Small intestine (tissue), 7 donors: Measurements from ENCODE around the gene TUNAR. TPM values are rescaled to one million over a fixed set of nuclear protein-coding genes. Genes with fewer than 3 reads are reported as not detected.
A peak's percentile ranks its signal among the peaks of the same experiment; 100 is the strongest.

Experiments used
- DNase-seq, 2 donors: peaks; one replicate each; pipeline versions ENCODE4 v3.0.0 to v3.0.0-alpha.2; 2013
- FAIRE-seq: peaks from 2 replicates; lab custom pipeline; 2012; peaks lifted over from hg19 to GRCh38; lab: Jason Lieb, UNC
- H3K27ac ChIP-seq, 3 donors: one replicate each; pipeline ENCODE4 v1.5.1; 2013; ENCODE audit warnings: low read length in 2 of 3, mild to moderate bottlenecking in 2 of 3, control low read depth in 1 of 3, inconsistent platforms in 1 of 3, low read depth in 1 of 3, moderate library complexity in 1 of 3
- H3K27me3 ChIP-seq, 3 donors: one replicate each; pipeline ENCODE4 v1.6.1; 2013; ENCODE audit warnings: low read length in 3 of 3, inconsistent platforms in 1 of 3; ENCODE audit not compliant: control insufficient read depth in 3 of 3, insufficient read depth in 3 of 3
- H3K36me3 ChIP-seq, 3 donors: one replicate each; pipeline ENCODE4 v1.6.1; 2013; ENCODE audit warnings: low read length in 3 of 3, inconsistent platforms in 1 of 3, low read depth in 1 of 3, mild to moderate bottlenecking in 1 of 3, moderate library complexity in 1 of 3; ENCODE audit not compliant: control insufficient read depth in 3 of 3, insufficient read depth in 2 of 3
- H3K4me1 ChIP-seq, 3 donors: one replicate each; pipeline ENCODE4 v1.6.1; 2013; ENCODE audit warnings: low read length in 2 of 3, inconsistent platforms in 1 of 3, low read depth in 1 of 3, mild to moderate bottlenecking in 1 of 3, moderate library complexity in 1 of 3; ENCODE audit not compliant: control insufficient read depth in 3 of 3, insufficient read depth in 2 of 3
- H3K4me3 ChIP-seq, 3 donors: one replicate each; pipeline ENCODE4 v1.5.1; 2013; ENCODE audit warnings: low read length in 3 of 3, control low read depth in 1 of 3, inconsistent platforms in 1 of 3, low read depth in 1 of 3, mild to moderate bottlenecking in 1 of 3, moderate library complexity in 1 of 3
- H3K9me3 ChIP-seq, 2 donors: one replicate each; pipeline ENCODE4 v1.6.1; 2013; ENCODE audit warnings: low read depth in 1 of 2, low read length in 1 of 2; ENCODE audit not compliant: control insufficient read depth in 2 of 2, insufficient read depth in 1 of 2
- WGBS, 3 donors: extraction: QIAGEN DNeasy Blood & Tissue Kit; methylation state at CpG; one replicate each; pipeline ENCODE4 v1.1.7; 2013; 5-methylcytosine and 5-hydroxymethylcytosine counted together
- polyA plus RNA-seq, 4 donors: library from polyadenylated mRNA; stranded (reverse) in 3 of 4; unstranded in 1 of 4; fragments of 200-250 nt in 3 of 4; fragments of 120-200 nt in 1 of 4; gene quantifications; one replicate each; pipeline versions ENCODE4 v1.2.1 to v1.2.3, GENCODE V29; 2013
- donor health status: healthy with polysubstance abuse.
- donor health status: control.
- donor health status: control.
- donor health status: Bipolar disorder and iron deficiency.
- donor health status: healthy.

TUNAR gene
- polyA plus RNA-seq, 4 donors: 0.18 to 2.0 TPM; not detected in 2

DNA sequence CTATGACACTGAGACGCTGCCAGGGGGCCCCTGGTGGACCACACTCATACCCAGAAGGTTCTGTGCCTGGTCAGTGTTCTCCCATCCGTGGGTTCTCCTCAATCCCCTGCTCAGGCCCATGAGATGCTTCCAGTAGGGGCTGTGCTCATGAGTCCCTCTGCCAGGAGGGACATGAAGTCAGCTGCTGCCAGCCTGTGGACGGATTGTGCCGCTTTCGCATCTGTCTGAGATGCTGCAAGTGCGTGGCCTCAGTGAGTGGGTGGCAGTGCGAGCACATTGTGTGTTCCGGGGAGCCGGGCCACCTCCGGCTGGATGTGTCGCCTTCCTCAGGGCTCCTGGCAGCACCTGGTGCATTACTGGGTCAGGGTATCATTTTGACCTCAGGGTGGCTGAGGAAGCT, 15.5 kb downstream of the TUNAR start:
- WGBS, 3 donors: 77 to 86% (median 80%) methylated on average over 11 of the region's 11 CpGs
- no peak for DNase-seq
- H3K4me1 ChIP-seq: no peaks in the 10 kb centered on the region

DNA sequence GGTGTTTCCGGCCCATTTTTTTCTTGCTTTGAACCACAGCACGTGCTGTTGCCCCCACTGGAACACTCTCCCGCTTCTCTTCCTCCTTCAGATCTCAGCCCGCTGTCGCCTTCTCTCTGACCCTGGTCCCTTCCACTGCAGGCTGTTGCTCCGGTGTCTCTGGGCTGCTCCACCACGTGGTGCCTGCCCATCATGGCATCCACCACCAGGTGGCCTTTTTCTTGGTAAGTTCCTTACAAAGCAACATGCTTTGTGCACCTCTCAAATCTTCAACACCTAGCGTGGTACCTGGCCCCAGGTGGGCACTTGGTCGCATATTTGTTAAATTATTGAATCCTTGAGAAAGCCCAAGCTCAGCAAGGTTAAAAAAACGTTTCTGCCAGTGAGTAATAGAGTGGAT, 19.1 kb downstream of the TUNAR start:
- WGBS, 3 donors: 37 to 44% (median 37%) methylated on average over 10 of the region's 10 CpGs
- H3K27me3 ChIP-seq: no peaks in the 10 kb centered on the region
- no peak overlapping the region for H3K4me3 ChIP-seq
- no peaks in the 10 kb centered on the region for H3K36me3 ChIP-seq
- no peaks in the 10 kb centered on the region for H3K9me3 ChIP-seq
- H3K27ac ChIP-seq: no peak overlapping the region
- H3K4me1 ChIP-seq: no peaks in the 10 kb centered on the region
- FAIRE-seq (no peak), DNase-seq (peak; percentile 13 to 23)

More for the DNA sequence above, 15.5 kb downstream of the TUNAR start:
- no peaks in the 10 kb centered on the region for H3K36me3 ChIP-seq
- no peaks in the 10 kb centered on the region for H3K27me3 ChIP-seq
- H3K9me3 ChIP-seq: no peaks in the 10 kb centered on the region
- FAIRE-seq: no peak
- H3K27ac ChIP-seq: no peak overlapping the region
- no peak overlapping the region for H3K4me3 ChIP-seq

DNA sequence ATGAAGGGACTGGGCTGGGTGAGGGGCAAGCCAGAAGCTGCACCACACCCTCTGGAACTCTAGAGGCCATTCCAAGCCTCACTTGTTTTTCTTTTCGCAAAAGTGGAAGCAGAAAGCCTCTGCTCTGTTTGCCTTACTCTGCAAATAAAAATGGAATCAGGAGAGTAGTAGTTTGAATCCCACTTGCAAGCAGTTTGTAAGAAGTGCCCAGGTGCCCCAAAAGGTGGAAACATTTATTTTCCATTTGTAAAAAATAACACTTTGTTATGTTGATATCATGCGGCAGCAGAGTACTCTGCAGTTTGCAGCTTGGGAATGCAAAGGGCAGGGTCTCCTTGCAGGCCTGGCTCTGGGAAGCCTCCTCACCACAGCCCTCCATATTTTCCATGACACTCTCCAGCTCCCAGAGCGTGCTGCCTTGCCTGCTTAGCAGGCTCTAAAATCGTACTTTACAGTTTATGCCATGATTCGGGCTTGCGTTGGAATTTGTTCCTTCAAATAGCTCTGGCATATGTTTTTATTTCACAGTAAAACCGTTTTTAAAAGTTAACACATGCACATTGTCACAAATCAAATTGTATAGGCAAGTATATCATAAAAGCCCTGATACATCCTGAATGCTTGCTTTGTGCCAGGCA, 20.0 kb downstream of the TUNAR start:
- FAIRE-seq: no peak
- Histone ChIP-seq H3K4me1 (no peaks in the 10 kb centered on the region), H3K27me3 (no peaks in the 10 kb centered on the region), H3K27ac (no peak overlapping the region), H3K9me3 (no peaks in the 10 kb centered on the region), H3K36me3 (no peaks in the 10 kb centered on the region), H3K4me3 (no peak overlapping the region)
- WGBS, 3 donors: 58 to 69% (median 64%) methylated on average over 7 of the region's 7 CpGs
- DNase-seq: no peak

DNA sequence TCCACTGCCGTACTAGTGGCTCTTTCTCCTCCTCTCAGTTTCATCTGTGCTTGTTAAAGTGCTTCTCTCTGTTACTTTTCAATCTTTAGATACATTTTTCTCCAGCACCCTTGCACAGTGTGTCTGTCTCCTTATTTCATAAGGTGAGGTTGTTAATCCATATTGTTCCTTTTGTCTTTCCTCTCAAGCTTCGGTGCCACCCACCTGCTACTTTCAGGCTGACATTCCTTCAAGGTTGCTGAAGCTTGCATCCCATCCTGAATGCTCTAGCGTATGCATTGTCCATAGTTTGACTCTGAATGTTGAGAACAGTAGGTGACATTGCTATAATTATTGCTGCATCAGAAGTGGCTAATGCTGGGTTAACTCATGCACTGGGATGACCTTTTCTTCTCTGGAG, 20.6 kb downstream of the TUNAR start:
- H3K9me3 ChIP-seq: no peaks in the 10 kb centered on the region
- H3K27ac ChIP-seq: no peak overlapping the region
- DNase-seq (no peak), FAIRE-seq (no peak)
- H3K4me1 ChIP-seq: no peaks in the 10 kb centered on the region
- H3K27me3 ChIP-seq: no peaks in the 10 kb centered on the region
- 74 to 89% (median 78%) methylated on average over 3 of the region's 3 CpGs for WGBS, 3 donors
- H3K4me3 ChIP-seq: no peak overlapping the region
- no peaks in the 10 kb centered on the region for H3K36me3 ChIP-seq

DNA sequence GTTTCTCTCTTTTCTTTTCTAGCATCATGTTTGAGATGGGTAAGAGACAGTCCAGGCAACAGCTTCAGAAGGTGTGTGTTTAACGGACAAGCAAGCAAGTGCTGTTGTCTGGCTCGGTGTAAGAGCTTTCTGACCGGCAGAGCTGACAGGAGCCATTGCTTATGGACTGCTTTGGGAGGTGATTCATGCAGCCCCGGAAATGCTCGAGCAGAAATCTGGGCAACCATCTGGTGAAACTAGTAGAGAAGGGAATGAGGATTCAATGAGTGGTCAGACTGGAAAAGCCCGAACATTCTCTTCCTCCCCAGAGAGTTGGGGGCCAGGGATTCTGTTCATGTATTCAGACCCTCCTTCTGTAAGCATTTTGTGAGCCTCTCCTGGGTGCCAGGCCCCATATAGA, 24.4 kb downstream of the TUNAR start:
- no peak for FAIRE-seq
- H3K4me3 ChIP-seq: no peak overlapping the region
- H3K27me3 ChIP-seq: no peaks in the 10 kb centered on the region
- 60 to 67% (median 63%) methylated on average over 6 of the region's 6 CpGs for WGBS, 3 donors
- no peaks in the 10 kb centered on the region for H3K36me3 ChIP-seq
- no peak overlapping the region for H3K27ac ChIP-seq
- H3K4me1 ChIP-seq: no peaks in the 10 kb centered on the region
- no peak for DNase-seq
- no peaks in the 10 kb centered on the region for H3K9me3 ChIP-seq

DNA sequence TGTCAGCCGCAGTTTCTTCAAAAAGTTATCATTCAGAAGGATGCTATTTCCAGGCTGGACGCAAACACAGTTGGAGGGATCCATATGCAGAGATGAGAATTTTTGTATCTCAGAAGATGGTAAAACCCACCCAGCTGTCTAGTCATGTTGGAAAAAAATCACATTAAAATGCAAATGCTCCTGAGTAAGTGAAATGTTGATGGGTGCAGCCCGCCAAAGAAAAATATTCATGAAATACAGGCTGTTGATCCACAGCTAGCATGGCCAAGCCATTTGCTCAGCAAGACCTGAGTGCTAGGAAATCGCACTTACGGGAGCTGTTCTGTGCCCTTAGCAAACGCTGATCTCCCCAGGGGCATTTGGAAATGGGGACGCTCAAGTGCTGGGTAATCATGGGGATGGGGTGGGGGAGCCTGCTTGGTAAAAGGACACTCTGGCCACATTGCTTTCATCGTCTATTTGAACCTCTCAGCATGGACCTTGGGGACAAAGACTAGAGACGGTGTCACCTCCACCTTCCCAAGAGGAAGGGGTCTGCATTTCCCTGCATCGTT, 25.7 kb downstream of the TUNAR start:
- no peaks in the 10 kb centered on the region for H3K36me3 ChIP-seq
- WGBS, 3 donors: 72 to 79% (median 75%) methylated on average over 10 of the region's 10 CpGs
- FAIRE-seq (no peak), DNase-seq (no peak)
- no peaks in the 10 kb centered on the region for H3K27me3 ChIP-seq
- no peak overlapping the region for H3K27ac ChIP-seq
- no peaks in the 10 kb centered on the region for H3K4me1 ChIP-seq
- no peak overlapping the region for H3K4me3 ChIP-seq
- H3K9me3 ChIP-seq: no peaks in the 10 kb centered on the region

DNA sequence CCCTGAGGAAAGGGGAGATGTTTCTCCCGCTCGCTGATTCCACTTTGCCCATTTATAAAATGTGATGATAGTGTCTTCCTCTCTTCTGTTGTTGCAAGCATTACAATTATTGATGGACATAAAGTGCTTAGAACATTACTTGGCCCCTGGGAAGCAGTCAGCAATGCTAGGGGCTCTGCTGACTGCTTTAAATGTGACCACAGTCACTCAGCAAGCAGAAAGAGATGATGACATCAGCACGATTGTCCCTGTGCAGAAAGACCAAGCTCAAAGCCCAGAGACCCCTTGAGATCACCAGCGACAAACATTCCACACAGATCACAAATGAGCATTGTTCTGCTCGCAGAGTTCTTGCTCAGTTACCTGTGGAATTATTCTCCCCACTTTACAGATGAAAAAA, 26.5 kb downstream of the TUNAR start:
- Histone ChIP-seq H3K27ac (no peak overlapping the region), H3K4me3 (no peak overlapping the region), H3K9me3 (no peaks in the 10 kb centered on the region), H3K36me3 (no peaks in the 10 kb centered on the region), H3K4me1 (no peaks in the 10 kb centered on the region), H3K27me3 (no peaks in the 10 kb centered on the region)
- 77 to 84% (median 82%) methylated on average over 5 of the region's 5 CpGs for WGBS, 3 donors
- DNase-seq (no peak), FAIRE-seq (no peak)

DNA sequence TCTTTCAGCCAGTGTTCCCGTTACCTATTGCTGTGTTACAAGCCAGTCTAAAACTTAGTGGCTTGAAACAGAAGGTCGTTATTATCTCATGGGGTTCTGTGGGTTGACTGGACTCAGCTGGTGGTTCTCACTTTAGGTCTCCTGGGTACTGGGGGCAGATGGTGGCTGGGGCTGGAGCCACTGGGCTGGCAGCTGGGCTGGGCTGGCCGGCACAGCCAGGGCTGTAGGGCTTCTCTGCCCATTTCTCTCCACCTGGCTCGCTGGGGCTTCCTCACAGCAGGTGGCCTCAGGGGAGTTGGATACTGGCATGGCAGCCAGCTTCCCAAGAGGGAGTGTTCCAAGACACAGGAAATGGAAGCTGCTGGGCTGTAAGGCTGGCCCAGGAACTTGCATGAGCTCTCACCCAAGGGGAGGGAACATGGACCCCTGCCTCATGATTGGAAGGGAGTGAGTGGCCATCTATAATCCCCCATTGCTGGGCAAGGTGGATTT, 27.0 kb downstream of the TUNAR start:
- FAIRE-seq: no peak
- 59 to 74% (median 66%) methylated on average over 4 of the region's 4 CpGs for WGBS, 3 donors
- no peak overlapping the region for H3K4me3 ChIP-seq

More for the DNA sequence above, 27.0 kb downstream of the TUNAR start:
- no peaks in the 10 kb centered on the region for H3K4me1 ChIP-seq
- no peak for DNase-seq
- H3K27me3 ChIP-seq: no peaks in the 10 kb centered on the region
- H3K36me3 ChIP-seq: no peaks in the 10 kb centered on the region
- H3K9me3 ChIP-seq: no peaks in the 10 kb centered on the region
- H3K27ac ChIP-seq: no peak overlapping the region
